GM12865 (cell line): ENCODE measurements around the gene CYTH3.

Experiments
- DNase-seq: peaks from one replicate; pipeline ENCODE4 v3.0.0; 2010; ENCODE audit warnings: low read depth
- H3K4me3 ChIP-seq: 2 replicates; pipeline ENCODE4 v1.5.1; 2011; ENCODE audit warnings: mild to moderate bottlenecking, low read depth, low read length, control low read depth
- TF ChIP-seq, protein P1 (sequence below): IDR thresholded peaks from 2 replicates; pipeline ENCODE4 v1.5.1; 2011; ENCODE audit warnings: low read length, control low read depth, low read depth, inconsistent platforms; ENCODE audit not compliant: insufficient read depth; ENCODE audit errors: missing control alignments

The CYTH3 gene

GRCh38 chr7:6241607-6241973 is 30.8 kb downstream of the CYTH3 start:
- no peak for DNase-seq
- no peak overlapping the region for H3K4me3 ChIP-seq
- TF ChIP-seq, protein P1, sequence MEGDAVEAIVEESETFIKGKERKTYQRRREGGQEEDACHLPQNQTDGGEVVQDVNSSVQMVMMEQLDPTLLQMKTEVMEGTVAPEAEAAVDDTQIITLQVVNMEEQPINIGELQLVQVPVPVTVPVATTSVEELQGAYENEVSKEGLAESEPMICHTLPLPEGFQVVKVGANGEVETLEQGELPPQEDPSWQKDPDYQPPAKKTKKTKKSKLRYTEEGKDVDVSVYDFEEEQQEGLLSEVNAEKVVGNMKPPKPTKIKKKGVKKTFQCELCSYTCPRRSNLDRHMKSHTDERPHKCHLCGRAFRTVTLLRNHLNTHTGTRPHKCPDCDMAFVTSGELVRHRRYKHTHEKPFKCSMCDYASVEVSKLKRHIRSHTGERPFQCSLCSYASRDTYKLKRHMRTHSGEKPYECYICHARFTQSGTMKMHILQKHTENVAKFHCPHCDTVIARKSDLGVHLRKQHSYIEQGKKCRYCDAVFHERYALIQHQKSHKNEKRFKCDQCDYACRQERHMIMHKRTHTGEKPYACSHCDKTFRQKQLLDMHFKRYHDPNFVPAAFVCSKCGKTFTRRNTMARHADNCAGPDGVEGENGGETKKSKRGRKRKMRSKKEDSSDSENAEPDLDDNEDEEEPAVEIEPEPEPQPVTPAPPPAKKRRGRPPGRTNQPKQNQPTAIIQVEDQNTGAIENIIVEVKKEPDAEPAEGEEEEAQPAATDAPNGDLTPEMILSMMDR, result no peak

DNA sequence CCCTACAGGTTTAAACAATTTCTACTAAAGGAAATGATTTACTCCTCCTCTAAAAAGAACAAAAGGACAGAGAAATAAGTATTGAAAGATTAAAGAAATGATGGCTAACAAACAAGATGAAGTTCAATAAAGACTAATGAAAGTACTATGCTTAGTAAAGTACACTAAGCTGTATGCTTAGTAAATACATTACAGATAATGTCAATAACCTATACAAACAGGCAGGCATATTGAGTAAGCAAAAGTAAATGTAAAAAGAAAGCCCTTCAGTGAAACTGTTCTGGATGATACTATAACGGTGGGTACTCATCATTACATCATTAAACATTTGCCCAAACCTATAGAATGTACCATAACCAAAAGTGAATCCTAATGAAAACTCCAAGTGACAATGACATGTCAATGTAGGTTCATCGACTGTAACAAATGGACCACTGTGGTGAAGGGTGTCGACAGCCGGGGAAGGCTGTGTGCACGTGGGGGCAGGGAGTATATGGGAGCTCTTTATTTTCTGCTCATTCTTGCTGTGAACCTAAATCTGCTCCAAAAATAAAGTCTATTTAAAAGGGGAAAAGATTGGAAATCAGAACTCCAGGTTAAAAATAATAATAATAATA is 34.0 kb downstream of the CYTH3 start:
- TF ChIP-seq, protein P1, result no peak
- DNase-seq, result no peak
- H3K4me3 ChIP-seq, result no peak overlapping the region

DNA sequence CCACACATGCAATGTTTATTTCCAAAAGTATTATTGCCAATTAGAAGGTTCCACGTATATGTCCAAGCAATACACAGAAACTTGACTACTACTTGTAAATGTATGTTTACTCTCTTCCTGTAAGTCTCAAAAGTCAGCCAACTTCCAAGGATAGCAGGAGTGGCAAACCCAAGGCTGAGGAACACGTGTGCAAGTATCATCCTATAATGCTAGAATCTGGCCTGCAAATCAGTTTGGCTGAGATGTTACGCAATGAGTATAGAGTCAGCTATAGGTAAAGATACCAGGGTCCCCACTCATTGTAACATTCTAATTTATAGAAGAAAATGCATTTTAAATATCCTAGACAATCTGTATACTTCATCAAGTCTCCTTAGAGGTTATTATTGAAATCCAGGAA is 34.7 kb downstream of the CYTH3 start:
- DNase-seq, result no peak
- no peak overlapping the region for H3K4me3 ChIP-seq
- TF ChIP-seq, protein P1, result no peak

DNA sequence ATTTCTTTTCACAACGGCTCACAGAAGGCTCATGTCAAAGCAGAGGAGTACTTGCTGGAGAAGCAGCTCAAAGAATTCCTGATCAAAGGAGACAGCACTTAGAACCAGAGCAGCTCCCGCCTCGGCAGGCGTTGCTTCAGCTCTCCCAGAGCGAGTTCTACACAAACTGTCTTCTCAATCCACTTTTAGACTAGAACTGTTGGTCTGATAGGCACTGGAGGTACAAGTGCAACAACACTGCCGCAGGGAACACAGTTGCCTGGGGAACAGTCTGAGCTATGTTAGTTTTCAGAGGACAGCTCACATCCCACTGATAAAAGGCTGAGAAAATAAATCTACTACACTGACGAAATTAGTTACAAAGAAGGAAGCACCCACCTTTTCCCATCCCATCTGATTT is 35.4 kb downstream of the CYTH3 start:
- DNase-seq, result no peak
- TF ChIP-seq, protein P1, result no peak
- H3K4me3 ChIP-seq, result no peak overlapping the region

- no peak overlapping the region for H3K4me3 ChIP-seq
- no peak for DNase-seq
- TF ChIP-seq, protein P1, result no peak
Measured at GRCh38 chr7:6235029-6235871, 37.2 kb downstream of the CYTH3 start.

DNA sequence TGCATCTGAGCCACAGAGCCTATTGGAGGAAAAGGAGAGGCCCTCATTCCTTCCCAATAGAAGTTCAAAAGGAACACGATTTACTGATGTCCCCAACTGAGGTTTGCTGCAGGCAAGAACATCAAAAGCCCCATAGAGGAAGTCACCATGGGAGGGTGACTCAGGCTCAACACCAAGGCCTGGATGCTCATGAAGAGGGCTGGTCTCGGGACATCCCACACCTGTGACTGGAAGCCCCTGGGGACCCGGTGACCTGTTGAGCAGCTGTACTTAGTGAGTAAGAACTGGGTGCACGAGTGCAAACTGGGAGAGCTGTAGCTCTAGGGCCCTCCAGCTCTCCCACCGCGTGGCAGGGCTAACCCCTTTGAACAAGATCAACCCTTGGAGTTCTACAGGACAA is 38.0 kb downstream of the CYTH3 start:
- peak; percentile 72 for DNase-seq
- TF ChIP-seq, protein P1, result no peak
- no peak overlapping the region for H3K4me3 ChIP-seq
